ENCODE results near the gene KIAA0930.

DNA sequence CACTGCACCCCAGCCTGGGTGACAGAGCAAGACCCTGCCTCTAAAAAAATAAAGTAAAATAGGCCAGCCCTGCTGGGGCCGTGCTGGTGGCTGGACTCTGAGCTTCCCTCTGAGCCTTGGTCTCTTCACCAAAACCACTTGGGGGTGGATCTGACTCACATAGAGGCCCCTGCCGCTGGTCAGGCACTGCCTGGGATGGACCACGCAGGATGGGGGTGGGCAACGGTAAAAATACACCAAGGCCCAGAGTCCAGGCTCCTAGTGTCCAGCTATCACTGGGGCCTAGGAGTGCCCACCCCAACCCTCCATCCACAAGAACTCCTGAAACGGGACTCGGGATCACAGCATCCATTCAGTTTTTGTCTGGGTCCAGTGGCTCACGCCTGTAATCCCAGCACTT, 31.8 kb upstream of the KIAA0930 start:
- TF ChIP-seq CTCF (IDR thresholded peaks at IDR 0.05; ENCODE audit: insufficient read depth, low read length, poor library complexity, severe bottlenecking) (no peak), EZH2phosphoT487 (conservative IDR thresholded peaks at IDR 0.05; ENCODE audit: low read length) (no peak)
